ENCODE measurements around the gene SLC13A3.

Gene SLC13A3

GRCh38 chr20:46652699-46653098, 1.4 kb upstream of the SLC13A3 start:
- DNase-seq (ENCODE audit: low read depth), result no peak

GRCh38 chr20:46650575-46651090, 626 bp downstream of the SLC13A3 start:
- no peak for DNase-seq (ENCODE audit: low read depth)

- no peak for DNase-seq (ENCODE audit: low read depth)
Observed at GRCh38 chr20:46649965-46650542, 1.2 kb downstream of the SLC13A3 start.

- DNase-seq (ENCODE audit: low read depth), result no peak
Observed at GRCh38 chr20:46649650-46649949, 1.7 kb downstream of the SLC13A3 start.

- no peak for DNase-seq (ENCODE audit: low read depth)
Observed at GRCh38 chr20:46648903-46649649, 2.2 kb downstream of the SLC13A3 start.

GRCh38 chr20:46647469-46647868, 3.8 kb downstream of the SLC13A3 start:
- DNase-seq (ENCODE audit: low read depth), result no peak

GRCh38 chr20:46646659-46647380, 4.4 kb downstream of the SLC13A3 start:
- no peak for DNase-seq (ENCODE audit: low read depth)

- DNase-seq (ENCODE audit: low read depth), result no peak
Observed at GRCh38 chr20:46646122-46646521, 5.1 kb downstream of the SLC13A3 start.

- no peak for DNase-seq (ENCODE audit: low read depth)
Observed at GRCh38 chr20:46644733-46645132, 6.5 kb downstream of the SLC13A3 start.

- no peak for DNase-seq (ENCODE audit: low read depth)
Observed at GRCh38 chr20:46644160-46644559, 7.1 kb downstream of the SLC13A3 start.

- DNase-seq (ENCODE audit: low read depth), result no peak
Observed at GRCh38 chr20:46642969-46643343, 8.3 kb downstream of the SLC13A3 start.

- DNase-seq (ENCODE audit: low read depth), result no peak
Observed at GRCh38 chr20:46642265-46642968, 8.8 kb downstream of the SLC13A3 start.

- DNase-seq (ENCODE audit: low read depth), result no peak
Observed at GRCh38 chr20:46641424-46641823, 9.8 kb downstream of the SLC13A3 start.

GRCh38 chr20:46640536-46641311, 10.5 kb downstream of the SLC13A3 start:
- no peak for DNase-seq (ENCODE audit: low read depth)

GRCh38 chr20:46640044-46640443, 11.2 kb downstream of the SLC13A3 start:
- DNase-seq (ENCODE audit: low read depth), result no peak

GRCh38 chr20:46639587-46639986, 11.7 kb downstream of the SLC13A3 start:
- no peak for DNase-seq (ENCODE audit: low read depth)

GRCh38 chr20:46638898-46639274, 12.4 kb downstream of the SLC13A3 start:
- no peak for DNase-seq (ENCODE audit: low read depth)

GRCh38 chr20:46638134-46638897, 12.9 kb downstream of the SLC13A3 start:
- DNase-seq (ENCODE audit: low read depth), result no peak

- no peak for DNase-seq (ENCODE audit: low read depth)
Observed at GRCh38 chr20:46637427-46638133, 13.7 kb downstream of the SLC13A3 start.

GRCh38 chr20:46637020-46637419, 14.2 kb downstream of the SLC13A3 start:
- DNase-seq (ENCODE audit: low read depth), result no peak

Measured in activated T-helper 1 cell treated with Interleukin-2 at 50 U/mL for 16 hours (primary cell).